ENCODE measurements around the gene SLC35B1.

DNA sequence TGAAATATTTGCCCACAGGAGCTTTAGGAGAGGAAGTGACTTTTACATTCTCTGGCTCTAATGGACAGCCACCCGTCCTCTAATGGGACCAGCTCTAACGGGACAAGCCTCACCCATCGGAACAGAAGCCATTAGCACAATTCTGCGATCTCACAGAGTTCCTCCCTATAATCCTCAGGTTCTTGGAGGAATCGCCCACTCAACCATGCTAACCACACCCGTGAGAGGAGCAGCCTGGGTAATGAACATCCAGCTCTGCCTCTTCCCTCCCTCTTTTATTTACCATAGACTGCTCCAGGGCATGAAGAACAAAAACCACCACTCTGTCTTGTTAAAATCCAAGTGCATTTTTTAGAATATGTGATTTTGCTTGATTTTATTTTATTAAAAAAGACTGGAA lies 6.8 kb downstream of the SLC35B1 start:
- no peak for TF ChIP-seq CTCF (IDR thresholded peaks at IDR 0.05)
- no peak for TF ChIP-seq POLR2A (IDR thresholded peaks at IDR 0.05)
- TF ChIP-seq POLR2AphosphoS5 (IDR thresholded peaks at IDR 0.05; ENCODE audit: insufficient read depth in 1 of 2, low read depth in 1 of 2) = no peak

Measured in vagina (tissue), 2 donors.